GM19240 (cell line): ENCODE results near the gene CFTR.

Source experiments
- DNase-seq: peaks from one replicate; pipeline ENCODE4 v3.0.0; 2011; ENCODE audit warnings: low spot score; ENCODE audit not compliant: insufficient read length

CFTR gene

GRCh38 chr7:117587931-117588330 lies 108.1 kb downstream of the CFTR start:
- no peak for DNase-seq

GRCh38 chr7:117588352-117588794 lies 108.5 kb downstream of the CFTR start:
- no peak for DNase-seq

GRCh38 chr7:117590191-117590590 lies 110.4 kb downstream of the CFTR start:
- no peak for DNase-seq

GRCh38 chr7:117592011-117592635 lies 112.3 kb downstream of the CFTR start:
- no peak for DNase-seq

- no peak for DNase-seq
These were observed 116.3 kb downstream of the CFTR start for GRCh38 chr7:117596134-117596533.

GRCh38 chr7:117597755-117598154 lies 117.9 kb downstream of the CFTR start:
- DNase-seq = no peak

GRCh38 chr7:117600911-117601310 lies 121.1 kb downstream of the CFTR start:
- no peak for DNase-seq

GRCh38 chr7:117603627-117604026 lies 123.8 kb downstream of the CFTR start:
- no peak for DNase-seq

- DNase-seq = no peak
These were observed 125.9 kb downstream of the CFTR start for GRCh38 chr7:117605712-117606111.

- DNase-seq = no peak
These were observed 126.3 kb downstream of the CFTR start for GRCh38 chr7:117606132-117606531.

- DNase-seq = no peak
These were observed 130.6 kb downstream of the CFTR start for GRCh38 chr7:117610396-117610795.

- DNase-seq = no peak
These were observed 132.8 kb downstream of the CFTR start for GRCh38 chr7:117612637-117613036.

GRCh38 chr7:117616694-117617093 lies 136.9 kb downstream of the CFTR start:
- no peak for DNase-seq

- DNase-seq = no peak
These were observed 139.9 kb downstream of the CFTR start for GRCh38 chr7:117619681-117620080.

- DNase-seq = no peak
These were observed 141.3 kb downstream of the CFTR start for GRCh38 chr7:117621075-117621618.

- no peak for DNase-seq
These were observed 143.8 kb downstream of the CFTR start for GRCh38 chr7:117623606-117624005.

GRCh38 chr7:117630501-117630900 lies 150.7 kb downstream of the CFTR start:
- no peak for DNase-seq

- no peak for DNase-seq
These were observed 151.2 kb downstream of the CFTR start for GRCh38 chr7:117630907-117631564.

GRCh38 chr7:117631652-117632051 lies 151.8 kb downstream of the CFTR start:
- no peak for DNase-seq

- DNase-seq = no peak
These were observed 158.1 kb downstream of the CFTR start for GRCh38 chr7:117637937-117638336.

- DNase-seq = no peak
These were observed 160.1 kb downstream of the CFTR start for GRCh38 chr7:117639966-117640365.

GRCh38 chr7:117640465-117640864 lies 160.6 kb downstream of the CFTR start:
- DNase-seq = no peak
